ENCODE data around the gene LHX3.

- TF ChIP-seq CTCF (IDR thresholded peaks at IDR 0.05) (peak in 1 of 6 experiments; percentile 13), POLR2A (IDR thresholded peaks at IDR 0.05) (no peak)
Measured at GRCh38 chr9:136242918-136243525, 38.1 kb upstream of the LHX3 start.
